ENCODE results near the gene IQGAP3. TPM values are rescaled to one million over a fixed set of nuclear protein-coding genes. Genes with fewer than 3 reads are reported as not detected.

Gene IQGAP3
- total RNA-seq, 1 donor from 2014 or later = 1.3 TPM

DNA sequence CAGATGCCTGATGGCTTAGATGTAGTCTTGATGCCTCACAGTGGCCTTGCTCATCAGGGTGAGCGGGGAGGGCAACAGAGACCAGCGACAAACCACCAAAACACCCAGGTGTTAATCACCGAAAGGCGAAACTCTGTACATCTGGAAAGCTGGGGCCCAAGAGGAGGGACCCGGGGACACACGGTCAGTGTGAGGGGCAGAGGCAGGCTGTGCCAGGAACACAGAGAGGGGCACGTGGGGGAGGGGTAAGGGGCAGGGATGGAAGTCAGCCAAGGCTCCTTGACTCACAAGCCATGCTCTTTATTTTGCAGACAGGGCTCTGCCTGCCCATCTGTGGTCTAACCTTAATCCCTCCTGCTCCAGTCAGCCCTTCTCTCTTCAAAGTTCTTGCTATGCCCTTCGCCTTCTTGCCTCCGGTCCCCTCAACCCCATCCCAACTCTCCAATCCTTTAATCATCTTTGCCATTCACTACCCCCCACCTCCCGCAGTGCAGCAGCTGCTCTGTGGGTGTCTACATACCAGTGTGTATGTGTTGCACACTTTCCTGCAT is 76.1 kb downstream of the IQGAP3 start:
- ATAC-seq = no peak
- H3K4me1 ChIP-seq = peaks cover 76% of the 10 kb centered on the region
- H3K9me3 ChIP-seq = no peaks in the 10 kb centered on the region
- intact Hi-C loops (cut with DNase I) = no loop called here
- H3K27me3 ChIP-seq = no peaks in the 10 kb centered on the region
- TF ChIP-seq, protein P1, sequence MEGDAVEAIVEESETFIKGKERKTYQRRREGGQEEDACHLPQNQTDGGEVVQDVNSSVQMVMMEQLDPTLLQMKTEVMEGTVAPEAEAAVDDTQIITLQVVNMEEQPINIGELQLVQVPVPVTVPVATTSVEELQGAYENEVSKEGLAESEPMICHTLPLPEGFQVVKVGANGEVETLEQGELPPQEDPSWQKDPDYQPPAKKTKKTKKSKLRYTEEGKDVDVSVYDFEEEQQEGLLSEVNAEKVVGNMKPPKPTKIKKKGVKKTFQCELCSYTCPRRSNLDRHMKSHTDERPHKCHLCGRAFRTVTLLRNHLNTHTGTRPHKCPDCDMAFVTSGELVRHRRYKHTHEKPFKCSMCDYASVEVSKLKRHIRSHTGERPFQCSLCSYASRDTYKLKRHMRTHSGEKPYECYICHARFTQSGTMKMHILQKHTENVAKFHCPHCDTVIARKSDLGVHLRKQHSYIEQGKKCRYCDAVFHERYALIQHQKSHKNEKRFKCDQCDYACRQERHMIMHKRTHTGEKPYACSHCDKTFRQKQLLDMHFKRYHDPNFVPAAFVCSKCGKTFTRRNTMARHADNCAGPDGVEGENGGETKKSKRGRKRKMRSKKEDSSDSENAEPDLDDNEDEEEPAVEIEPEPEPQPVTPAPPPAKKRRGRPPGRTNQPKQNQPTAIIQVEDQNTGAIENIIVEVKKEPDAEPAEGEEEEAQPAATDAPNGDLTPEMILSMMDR (IDR thresholded peaks at IDR 0.05) = no peak
- peak overlapping the region; percentile 36 for H3K27ac ChIP-seq
- peaks cover 7% of the 10 kb centered on the region for H3K36me3 ChIP-seq
- peak; percentile 58 for DNase-seq
- H3K4me3 ChIP-seq = peak overlapping the region; percentile 6

DNA sequence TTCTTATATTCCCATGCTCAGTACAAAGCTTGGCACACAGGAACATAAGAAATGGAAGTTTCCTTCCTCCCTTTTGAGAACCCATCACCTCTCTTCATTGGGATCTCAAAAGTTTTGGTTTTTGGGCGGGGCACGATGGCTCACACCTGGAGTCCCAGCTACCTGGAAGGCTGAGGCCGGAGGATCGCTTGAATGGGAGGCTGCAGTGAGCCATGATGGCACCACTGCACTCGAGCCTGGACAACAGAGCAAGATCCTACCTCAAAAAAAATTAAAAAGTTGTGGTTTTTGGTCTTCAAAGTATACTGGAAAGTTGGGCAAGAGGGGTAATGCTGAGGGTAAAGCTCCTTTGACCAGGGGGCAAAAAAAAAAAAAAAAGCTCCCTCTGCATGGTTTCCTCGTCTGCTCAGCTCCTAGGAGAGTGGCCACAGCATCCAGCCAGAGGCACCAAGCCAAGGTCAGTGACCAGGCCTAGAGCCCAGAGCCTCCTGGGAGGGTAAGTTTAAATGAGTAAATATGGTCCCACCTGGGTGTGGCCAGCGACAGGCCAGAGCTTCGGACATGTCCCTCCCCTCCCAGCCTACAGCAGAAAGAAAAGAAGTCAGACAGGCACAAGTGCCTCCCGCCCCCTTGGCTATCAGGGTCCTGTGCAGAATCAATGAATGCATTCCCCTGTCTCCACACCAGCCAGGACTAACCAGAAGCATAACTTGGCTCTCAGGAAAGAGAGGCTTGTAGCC is 76.8 kb downstream of the IQGAP3 start:
- no peak for ATAC-seq
- TF ChIP-seq, protein P1 (IDR thresholded peaks at IDR 0.05) = no peak
- Histone ChIP-seq H3K4me3 (peak overlapping the region; percentile 6), H3K9me3 (no peaks in the 10 kb centered on the region), H3K4me1 (peaks cover 83% of the 10 kb centered on the region), H3K27ac (peak overlapping the region; percentile 36), H3K27me3 (no peaks in the 10 kb centered on the region), H3K36me3 (peaks cover 7% of the 10 kb centered on the region)
- intact Hi-C loops (cut with DNase I) = no loop called here
- no peak for DNase-seq

DNA sequence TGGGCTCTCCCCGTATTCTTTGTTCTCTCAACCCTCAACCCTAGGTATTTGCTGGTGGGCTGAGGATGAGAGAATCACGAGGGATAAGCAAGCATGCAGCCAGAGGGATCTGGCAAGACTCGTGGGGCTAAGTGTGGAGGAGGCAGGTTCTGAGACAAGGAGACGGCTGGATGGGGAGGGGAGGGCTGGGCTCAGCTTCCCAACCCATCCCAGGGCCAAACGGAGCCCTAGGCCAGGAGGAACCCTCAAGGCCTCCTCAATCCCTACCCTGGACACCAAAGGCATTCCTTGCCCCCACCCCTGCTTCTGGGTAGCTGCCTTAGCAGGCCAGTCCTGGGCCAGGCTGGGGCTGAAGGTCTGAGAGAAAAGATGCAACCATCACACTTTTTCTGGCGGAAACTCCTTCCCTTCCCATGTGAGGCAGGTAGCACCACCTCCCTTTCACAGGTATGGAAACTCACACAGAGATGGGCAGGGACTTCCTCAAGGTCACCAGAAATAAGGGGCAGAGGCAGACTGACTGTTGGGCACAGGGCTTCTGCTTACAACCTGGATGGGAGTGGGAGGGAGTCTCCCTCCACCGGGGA is 78.0 kb downstream of the IQGAP3 start:
- intact Hi-C loops (cut with DNase I) = no loop called here
- no peak for ATAC-seq
- Histone ChIP-seq H3K4me1 (peaks cover 95% of the 10 kb centered on the region), H3K27me3 (no peaks in the 10 kb centered on the region), H3K36me3 (peaks cover 7% of the 10 kb centered on the region), H3K27ac (peak overlapping the region; percentile 36), H3K9me3 (no peaks in the 10 kb centered on the region), H3K4me3 (no peak overlapping the region)
- TF ChIP-seq, protein P1 (IDR thresholded peaks at IDR 0.05) = no peak
- no peak for DNase-seq

DNA sequence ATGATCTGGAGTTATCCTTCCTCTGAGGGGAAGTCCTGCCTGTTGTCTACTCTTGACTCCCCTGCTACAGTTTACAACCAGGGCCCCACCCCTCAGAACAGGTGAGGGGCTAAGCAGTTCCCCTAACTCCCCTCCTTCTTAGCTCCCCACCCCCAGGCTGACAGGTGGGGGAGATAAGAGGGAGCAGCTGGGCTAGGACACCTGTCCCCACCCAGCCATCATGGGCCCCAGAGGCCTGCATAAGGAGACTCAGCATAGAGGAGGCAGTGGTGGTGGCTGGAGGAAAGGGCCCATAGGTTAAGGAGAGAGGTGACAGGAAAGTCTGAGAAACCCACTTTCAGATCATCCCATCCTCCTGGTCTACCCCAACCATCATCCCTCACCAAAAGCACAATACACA is 78.6 kb downstream of the IQGAP3 start:
- Histone ChIP-seq H3K9me3 (no peaks in the 10 kb centered on the region), H3K4me1 (peaks cover 100% of the 10 kb centered on the region), H3K27me3 (no peaks in the 10 kb centered on the region), H3K36me3 (peaks cover 7% of the 10 kb centered on the region), H3K4me3 (no peak overlapping the region), H3K27ac (no peak overlapping the region)
- no peak for DNase-seq
- intact Hi-C loops (cut with DNase I) = no loop called here
- ATAC-seq = no peak
- TF ChIP-seq, protein P1 (IDR thresholded peaks at IDR 0.05) = no peak

DNA sequence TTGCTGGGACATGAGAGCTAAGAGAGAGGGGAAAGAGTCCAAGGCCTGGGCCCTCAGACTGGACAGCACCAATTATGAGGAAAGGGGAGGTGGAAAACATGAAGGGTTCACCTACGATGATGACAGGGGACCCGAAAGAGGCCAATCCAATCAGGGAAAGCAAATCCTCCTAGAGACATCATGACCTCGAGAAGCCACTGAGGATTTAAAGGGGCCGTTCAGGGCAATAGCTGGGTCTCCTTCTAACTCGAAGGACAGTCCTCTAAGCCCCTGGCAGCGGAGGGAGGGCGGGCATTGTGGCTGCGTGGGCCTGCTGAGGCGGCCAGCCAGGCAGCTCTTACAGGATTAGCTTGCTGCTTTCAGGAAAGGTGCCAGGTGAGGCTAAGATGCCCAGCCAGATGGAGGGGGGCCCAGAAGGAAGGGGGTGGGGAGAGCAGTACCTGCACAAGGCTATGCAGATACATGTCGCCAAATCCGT is 79.2 kb downstream of the IQGAP3 start:
- H3K36me3 ChIP-seq = peaks cover 7% of the 10 kb centered on the region
- H3K4me3 ChIP-seq = no peak overlapping the region
- DNase-seq (peak; percentile 65), ATAC-seq (peak; percentile 5)
- H3K27ac ChIP-seq = no peak overlapping the region
- H3K4me1 ChIP-seq = peaks cover 100% of the 10 kb centered on the region
- no peaks in the 10 kb centered on the region for H3K9me3 ChIP-seq
- TF ChIP-seq, protein P1 (IDR thresholded peaks at IDR 0.05) = no peak
- no peaks in the 10 kb centered on the region for H3K27me3 ChIP-seq
- intact Hi-C loops (cut with DNase I) = no loop called here

All from upper lobe of right lung (tissue), 1 donor.